Measurements from ENCODE around the gene SIGLEC7.

The SIGLEC7 gene

DNA sequence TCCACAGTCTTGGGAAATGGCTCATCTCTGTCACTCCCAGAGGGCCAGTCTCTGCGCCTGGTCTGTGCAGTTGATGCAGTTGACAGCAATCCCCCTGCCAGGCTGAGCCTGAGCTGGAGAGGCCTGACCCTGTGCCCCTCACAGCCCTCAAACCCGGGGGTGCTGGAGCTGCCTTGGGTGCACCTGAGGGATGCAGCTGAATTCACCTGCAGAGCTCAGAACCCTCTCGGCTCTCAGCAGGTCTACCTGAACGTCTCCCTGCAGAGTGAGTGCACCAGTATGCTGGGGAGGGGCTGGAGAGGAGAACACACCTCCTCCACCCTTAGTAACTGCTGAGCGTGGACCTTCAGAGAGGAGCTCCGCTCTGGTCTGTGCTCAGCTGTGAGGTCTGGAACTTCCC lies 15.1 kb upstream of the SIGLEC7 start:
- DNase-seq (ENCODE audit: low read depth), result no peak
- H3K4me3 ChIP-seq (ENCODE audit: low read depth, low read length), result no peak overlapping the region
- TF ChIP-seq, protein P1, sequence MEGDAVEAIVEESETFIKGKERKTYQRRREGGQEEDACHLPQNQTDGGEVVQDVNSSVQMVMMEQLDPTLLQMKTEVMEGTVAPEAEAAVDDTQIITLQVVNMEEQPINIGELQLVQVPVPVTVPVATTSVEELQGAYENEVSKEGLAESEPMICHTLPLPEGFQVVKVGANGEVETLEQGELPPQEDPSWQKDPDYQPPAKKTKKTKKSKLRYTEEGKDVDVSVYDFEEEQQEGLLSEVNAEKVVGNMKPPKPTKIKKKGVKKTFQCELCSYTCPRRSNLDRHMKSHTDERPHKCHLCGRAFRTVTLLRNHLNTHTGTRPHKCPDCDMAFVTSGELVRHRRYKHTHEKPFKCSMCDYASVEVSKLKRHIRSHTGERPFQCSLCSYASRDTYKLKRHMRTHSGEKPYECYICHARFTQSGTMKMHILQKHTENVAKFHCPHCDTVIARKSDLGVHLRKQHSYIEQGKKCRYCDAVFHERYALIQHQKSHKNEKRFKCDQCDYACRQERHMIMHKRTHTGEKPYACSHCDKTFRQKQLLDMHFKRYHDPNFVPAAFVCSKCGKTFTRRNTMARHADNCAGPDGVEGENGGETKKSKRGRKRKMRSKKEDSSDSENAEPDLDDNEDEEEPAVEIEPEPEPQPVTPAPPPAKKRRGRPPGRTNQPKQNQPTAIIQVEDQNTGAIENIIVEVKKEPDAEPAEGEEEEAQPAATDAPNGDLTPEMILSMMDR (IDR thresholded peaks at IDR 0.05; ENCODE audit: low read depth, low read length, missing control alignments), result no peak
- in situ Hi-C loops (cut with HindIII; ENCODE audit: low sequenced_read_pairs), result no loop called here

DNA sequence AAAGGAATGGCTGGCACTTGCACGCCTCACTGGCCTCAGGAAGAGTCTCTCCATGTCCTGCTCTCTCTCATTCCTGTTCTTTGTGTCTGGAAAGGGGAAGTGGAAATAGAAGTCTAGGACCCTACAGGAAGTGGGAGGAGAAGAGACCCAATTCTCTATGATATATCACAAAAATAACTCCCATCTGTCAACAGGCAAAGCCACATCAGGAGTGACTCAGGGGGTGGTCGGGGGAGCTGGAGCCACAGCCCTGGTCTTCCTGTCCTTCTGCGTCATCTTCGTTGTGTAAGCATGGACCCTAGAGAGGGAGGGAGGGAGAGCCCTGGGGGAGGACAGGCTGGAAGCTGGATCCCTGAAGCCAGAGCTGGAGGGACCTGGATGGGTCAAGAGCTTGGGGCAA lies 14.3 kb upstream of the SIGLEC7 start:
- no peak for DNase-seq (ENCODE audit: low read depth)
- no peak overlapping the region for H3K4me3 ChIP-seq (ENCODE audit: low read depth, low read length)
- TF ChIP-seq, protein P1 (IDR thresholded peaks at IDR 0.05; ENCODE audit: low read depth, low read length, missing control alignments), result no peak
- in situ Hi-C loops (cut with HindIII; ENCODE audit: low sequenced_read_pairs), result no loop called here

DNA sequence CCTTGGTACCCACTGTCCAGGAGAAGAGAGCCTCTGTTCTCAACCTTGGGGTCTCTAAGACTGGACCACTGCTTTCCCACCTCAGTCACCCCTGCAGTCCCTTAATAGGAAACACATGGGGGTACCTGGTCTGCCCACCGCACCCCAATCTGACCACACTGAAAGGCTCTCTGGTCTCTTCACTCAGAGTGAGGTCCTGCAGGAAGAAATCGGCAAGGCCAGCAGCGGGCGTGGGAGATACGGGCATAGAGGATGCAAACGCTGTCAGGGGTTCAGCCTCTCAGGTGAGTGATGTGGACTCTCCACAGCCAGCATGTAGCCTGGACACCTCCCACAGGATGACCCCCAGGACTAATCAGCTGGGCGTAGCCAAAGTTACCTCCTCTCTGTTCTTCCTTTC lies 13.9 kb upstream of the SIGLEC7 start:
- no peak for DNase-seq (ENCODE audit: low read depth)
- in situ Hi-C loops (cut with HindIII; ENCODE audit: low sequenced_read_pairs), result no loop called here
- TF ChIP-seq, protein P1 (IDR thresholded peaks at IDR 0.05; ENCODE audit: low read depth, low read length, missing control alignments), result no peak
- H3K4me3 ChIP-seq (ENCODE audit: low read depth, low read length), result no peak overlapping the region

DNA sequence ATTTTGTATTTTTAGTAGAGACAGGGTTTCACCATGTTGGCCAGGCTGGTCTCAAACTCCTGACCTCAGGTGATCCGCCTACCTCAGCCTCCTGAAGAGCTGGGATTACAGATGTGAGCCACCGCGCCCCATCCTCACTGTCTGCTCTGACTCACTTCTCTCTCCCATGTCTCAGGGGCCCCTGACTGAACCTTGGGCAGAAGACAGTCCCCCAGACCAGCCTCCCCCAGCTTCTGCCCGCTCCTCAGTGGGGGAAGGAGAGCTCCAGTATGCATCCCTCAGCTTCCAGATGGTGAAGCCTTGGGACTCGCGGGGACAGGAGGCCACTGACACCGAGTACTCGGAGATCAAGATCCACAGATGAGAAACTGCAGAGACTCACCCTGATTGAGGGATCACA lies 12.4 kb upstream of the SIGLEC7 start:
- in situ Hi-C loops (cut with HindIII; ENCODE audit: low sequenced_read_pairs), result no loop called here
- no peak for DNase-seq (ENCODE audit: low read depth)
- TF ChIP-seq, protein P1 (IDR thresholded peaks at IDR 0.05; ENCODE audit: low read depth, low read length, missing control alignments), result no peak
- H3K4me3 ChIP-seq (ENCODE audit: low read depth, low read length), result no peak overlapping the region

DNA sequence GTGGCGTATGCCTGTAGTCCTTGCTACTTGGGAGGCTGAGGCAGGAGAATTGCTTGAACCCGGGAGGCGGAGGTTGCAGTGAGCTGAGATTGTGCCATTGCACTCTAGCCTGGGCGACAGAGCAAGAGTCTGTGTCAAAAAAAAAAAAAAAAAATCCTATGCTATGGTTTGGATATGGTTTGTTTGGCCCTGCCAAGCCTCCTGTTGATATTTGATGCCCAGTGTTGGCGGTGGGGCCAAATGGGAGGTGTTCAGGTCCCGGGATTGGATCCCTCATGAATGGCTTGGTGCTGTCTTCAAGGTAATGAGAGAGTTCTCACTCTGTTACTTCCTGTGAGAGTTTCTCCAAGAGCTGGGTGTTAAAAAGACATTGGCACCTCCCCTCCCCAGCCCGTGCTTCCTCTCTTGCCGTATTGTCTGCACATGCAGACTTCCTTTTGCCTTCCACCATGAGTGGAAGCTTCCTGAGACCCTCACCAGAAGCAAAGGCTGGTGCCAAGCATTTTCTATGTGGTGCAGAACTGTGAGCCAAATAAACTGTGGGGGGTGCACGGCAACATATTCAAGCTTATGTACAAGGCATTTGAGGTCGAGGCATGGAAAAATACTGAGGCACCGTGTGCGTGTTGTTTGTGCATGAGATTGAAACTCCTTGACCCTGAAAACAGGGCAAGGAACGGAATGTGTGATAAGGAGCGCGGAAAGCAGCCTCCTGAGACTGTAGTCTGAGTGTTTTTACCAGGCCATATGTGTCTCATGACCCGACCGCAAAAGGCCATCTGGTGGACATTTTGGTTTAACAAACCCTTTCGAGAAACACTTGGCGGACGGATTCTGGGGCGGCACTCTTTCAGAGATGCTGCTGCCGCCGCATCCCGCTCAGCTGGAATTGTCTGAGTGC lies 10.1 kb upstream of the SIGLEC7 start:
- TF ChIP-seq, protein P1 (IDR thresholded peaks at IDR 0.05; ENCODE audit: low read depth, low read length, missing control alignments), result no peak
- no peak overlapping the region for H3K4me3 ChIP-seq (ENCODE audit: low read depth, low read length)
- in situ Hi-C loops (cut with HindIII; ENCODE audit: low sequenced_read_pairs), result no loop called here
- DNase-seq (ENCODE audit: low read depth), result peak; percentile 1

DNA sequence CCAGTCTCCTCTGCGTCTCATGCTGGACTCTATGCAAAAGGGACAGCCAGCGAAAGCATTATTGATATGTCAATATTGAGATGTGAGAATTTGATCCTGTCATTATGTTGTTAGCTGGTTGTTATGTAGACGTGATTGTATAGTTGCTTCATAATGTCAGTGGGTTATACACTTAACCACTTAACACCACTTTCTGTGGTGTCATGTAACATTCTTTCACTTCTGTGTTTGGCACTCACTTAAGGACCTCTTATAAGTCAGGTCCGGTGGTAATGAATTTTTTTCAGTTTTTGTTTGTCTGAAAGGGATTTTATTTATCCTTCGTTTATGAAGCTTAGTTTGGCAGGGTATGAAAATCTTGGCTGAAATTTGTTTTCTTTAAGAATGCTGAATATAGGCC lies 7.1 kb upstream of the SIGLEC7 start:
- in situ Hi-C loops (cut with HindIII; ENCODE audit: low sequenced_read_pairs), result no loop called here
- DNase-seq (ENCODE audit: low read depth), result no peak
- TF ChIP-seq, protein P1 (IDR thresholded peaks at IDR 0.05; ENCODE audit: low read depth, low read length, missing control alignments), result no peak
- H3K4me3 ChIP-seq (ENCODE audit: low read depth, low read length), result no peak overlapping the region
